Central memory CD8-positive, alpha-beta T cell (primary cell): ENCODE measurements around the gene PTCRA.
A peak's percentile ranks its signal among the peaks of the same experiment; 100 is the strongest.

Experiments used
- ATAC-seq: fragments of 150-1000 bp; cut with Tn5 transposase; replicated peaks from 2 replicates; pipeline ENCODE4 v1.10.0; 2022; ENCODE audit warnings: mild to moderate bottlenecking, moderate FRiP score, moderate number of reproducible peaks; ENCODE audit not compliant: poor library complexity, severe bottlenecking; ENCODE audit errors: extremely low read depth
- DNase-seq, 2 donors: peaks; one replicate each; pipeline ENCODE4 v3.0.0; 2021; ENCODE audit warnings: low spot score in 2 of 2
- H3K27ac Mint-ChIP-seq: one replicate; pipeline ENCODE4 v1.8.0; 2022; ENCODE audit warnings: low read depth, mild to moderate bottlenecking, moderate library complexity, mixed read lengths
- H3K27me3 Mint-ChIP-seq: one replicate; pipeline ENCODE4 v1.8.0; 2022; ENCODE audit warnings: mixed read lengths
- H3K36me3 Mint-ChIP-seq: one replicate; pipeline ENCODE4 v1.8.0; 2022; ENCODE audit warnings: mild to moderate bottlenecking, moderate library complexity, mixed read lengths; ENCODE audit not compliant: insufficient read depth
- H3K4me1 Mint-ChIP-seq: one replicate; pipeline ENCODE4 v1.8.0; 2022; ENCODE audit warnings: mixed read lengths
- H3K4me3 Mint-ChIP-seq: one replicate; pipeline ENCODE4 v1.8.0; 2022; ENCODE audit warnings: mild to moderate bottlenecking, moderate library complexity, mixed read lengths
- H3K9me3 Mint-ChIP-seq: one replicate; pipeline ENCODE4 v1.8.0; 2022; ENCODE audit warnings: mixed read lengths

PTCRA gene

DNA sequence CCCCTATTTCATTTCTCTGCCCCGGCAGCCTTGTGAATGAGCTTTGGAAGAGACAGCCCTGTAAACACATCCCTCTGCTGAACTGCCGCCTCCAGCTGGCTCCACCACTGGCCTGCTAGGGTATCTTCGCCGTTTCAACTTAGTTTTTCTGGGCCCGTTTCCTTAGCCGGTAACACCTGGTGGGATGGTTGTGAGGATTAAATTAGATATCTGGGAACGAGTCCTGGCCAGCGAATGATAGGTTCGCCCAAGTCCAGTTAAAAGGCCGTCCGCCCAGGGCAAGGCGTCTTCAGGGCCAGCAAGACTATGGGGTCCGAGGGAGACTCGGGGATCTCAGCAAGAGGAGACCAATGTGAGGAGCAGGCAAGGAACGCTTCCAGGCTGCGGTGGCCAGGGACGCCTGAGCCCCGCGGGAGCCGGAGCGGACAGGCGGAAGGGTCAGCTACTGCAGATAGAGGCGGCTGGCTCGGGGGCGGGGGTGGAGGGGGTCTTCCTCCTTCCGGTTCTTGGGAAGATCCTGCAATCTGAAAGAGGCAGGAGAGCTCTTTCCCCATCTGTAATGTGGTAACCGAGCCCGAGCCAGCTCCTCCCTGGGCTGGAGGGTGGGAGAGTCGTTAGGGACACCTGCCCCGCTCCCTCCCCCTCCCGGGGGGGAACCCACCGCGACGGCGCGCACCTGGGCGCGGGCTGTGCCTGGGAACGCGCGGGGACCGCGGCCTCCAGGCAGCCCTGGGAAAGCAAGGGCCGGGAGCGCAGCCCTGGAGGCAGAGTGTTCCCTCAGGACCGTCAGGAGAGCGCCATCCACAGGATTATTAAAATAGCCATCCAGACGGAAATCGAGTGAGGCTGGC lies 4.5 kb upstream of the PTCRA start:
- Mint-ChIP-seq H3K4me3 (peak overlapping the region; percentile 36), H3K9me3 (no peaks in the 10 kb centered on the region), H3K27me3 (peaks cover 8% of the 10 kb centered on the region), H3K36me3 (peaks cover 2% of the 10 kb centered on the region), H3K27ac (no peak overlapping the region), H3K4me1 (no peaks in the 10 kb centered on the region)
- ATAC-seq (peak; percentile 19), DNase-seq (no peak)

DNA sequence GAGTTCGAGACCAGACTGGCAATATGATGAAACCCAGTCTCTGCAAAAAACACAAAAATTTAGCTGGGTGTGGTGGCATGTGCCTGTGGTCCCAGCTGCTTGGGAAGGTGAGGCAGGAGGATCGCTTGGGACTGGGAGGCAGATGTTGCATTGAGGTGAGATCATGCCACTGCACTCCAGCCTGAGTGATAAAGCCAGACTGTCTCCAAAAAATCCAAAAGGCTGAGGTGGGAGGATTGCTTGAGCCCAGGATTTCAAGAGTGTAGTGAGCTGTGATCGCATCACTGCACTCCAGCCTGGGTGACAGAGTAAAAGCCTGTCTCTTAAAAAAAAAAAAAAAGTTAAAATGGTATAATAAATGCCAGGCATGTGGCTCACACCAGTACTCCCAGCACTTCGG lies 1.3 kb upstream of the PTCRA start:
- DNase-seq = no peak
- ATAC-seq = no peak
- Mint-ChIP-seq H3K9me3 (no peaks in the 10 kb centered on the region), H3K4me3 (no peak overlapping the region), H3K36me3 (peaks cover 2% of the 10 kb centered on the region), H3K27ac (no peak overlapping the region), H3K4me1 (no peaks in the 10 kb centered on the region), H3K27me3 (peaks cover 8% of the 10 kb centered on the region)

DNA sequence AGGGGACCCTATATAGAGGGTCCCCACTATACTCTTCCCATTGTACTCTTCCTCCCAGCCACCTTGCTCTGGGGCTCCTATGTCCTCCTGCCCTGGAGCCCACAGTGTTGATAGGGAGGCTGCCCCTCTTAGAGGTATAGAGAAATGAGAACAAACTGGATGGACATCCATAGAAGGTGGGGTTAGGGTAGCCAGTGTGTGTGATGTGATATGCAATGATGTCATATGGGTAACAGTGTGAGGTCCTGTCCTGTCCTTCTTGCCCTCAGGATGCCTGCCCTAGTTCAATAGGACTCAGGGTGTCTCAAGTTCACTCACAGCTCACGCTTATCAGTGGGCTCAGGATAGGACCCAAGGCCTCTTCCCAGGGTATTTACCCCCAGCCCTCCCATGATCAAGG lies 435 bp downstream of the PTCRA start:
- DNase-seq (no peak), ATAC-seq (no peak)
- Mint-ChIP-seq H3K4me3 (no peak overlapping the region), H3K36me3 (peaks cover 2% of the 10 kb centered on the region), H3K27me3 (peaks cover 3% of the 10 kb centered on the region), H3K27ac (no peak overlapping the region), H3K4me1 (no peaks in the 10 kb centered on the region), H3K9me3 (no peaks in the 10 kb centered on the region)

DNA sequence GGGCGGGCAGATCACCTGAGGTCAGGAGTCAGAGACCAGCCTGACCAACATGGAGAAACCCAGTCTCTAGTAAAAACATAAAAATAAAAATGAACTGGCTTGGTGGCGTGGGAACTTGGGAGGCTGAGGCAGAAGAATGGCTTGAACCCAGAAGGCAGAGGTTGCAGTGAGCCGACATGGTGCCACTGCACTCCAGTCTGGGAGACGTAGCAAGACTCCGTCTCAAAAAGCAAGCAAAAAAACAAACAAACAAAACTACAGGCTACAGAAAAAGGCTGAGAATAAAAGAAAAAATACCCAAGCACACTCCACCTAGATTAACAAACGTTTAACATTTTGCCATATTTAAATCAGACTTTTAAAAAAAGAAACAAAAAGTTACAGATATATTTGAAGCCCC lies 5.9 kb downstream of the PTCRA start:
- no peak for ATAC-seq
- Mint-ChIP-seq H3K36me3 (no peaks in the 10 kb centered on the region), H3K27me3 (no peaks in the 10 kb centered on the region), H3K4me1 (no peaks in the 10 kb centered on the region), H3K27ac (no peak overlapping the region), H3K4me3 (no peak overlapping the region), H3K9me3 (no peaks in the 10 kb centered on the region)
- DNase-seq = no peak

DNA sequence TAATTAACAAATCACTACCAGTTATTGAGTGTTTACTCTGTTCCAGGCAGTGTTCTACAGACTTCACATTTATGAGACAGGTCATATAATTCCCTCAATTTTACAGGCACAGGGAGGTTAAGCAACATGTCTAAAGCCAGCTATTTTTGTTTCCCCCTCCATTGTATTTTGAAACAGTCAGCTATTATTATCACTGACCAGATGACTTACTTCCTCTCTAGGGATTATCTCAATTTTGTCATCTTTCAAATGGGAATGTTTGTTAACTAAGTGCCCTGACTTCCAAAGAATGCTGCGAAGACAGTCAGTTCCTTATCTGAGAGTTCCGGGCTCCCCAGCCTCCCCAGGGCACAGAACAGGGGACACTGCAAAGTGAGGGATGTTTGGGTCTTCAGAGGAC lies 7.8 kb downstream of the PTCRA start:
- no peak overlapping the region for H3K27ac Mint-ChIP-seq
- ATAC-seq = no peak
- no peaks in the 10 kb centered on the region for H3K36me3 Mint-ChIP-seq
- H3K4me1 Mint-ChIP-seq = peaks cover 6% of the 10 kb centered on the region
- no peak overlapping the region for H3K4me3 Mint-ChIP-seq
- no peak for DNase-seq
- no peaks in the 10 kb centered on the region for H3K27me3 Mint-ChIP-seq
- no peaks in the 10 kb centered on the region for H3K9me3 Mint-ChIP-seq

DNA sequence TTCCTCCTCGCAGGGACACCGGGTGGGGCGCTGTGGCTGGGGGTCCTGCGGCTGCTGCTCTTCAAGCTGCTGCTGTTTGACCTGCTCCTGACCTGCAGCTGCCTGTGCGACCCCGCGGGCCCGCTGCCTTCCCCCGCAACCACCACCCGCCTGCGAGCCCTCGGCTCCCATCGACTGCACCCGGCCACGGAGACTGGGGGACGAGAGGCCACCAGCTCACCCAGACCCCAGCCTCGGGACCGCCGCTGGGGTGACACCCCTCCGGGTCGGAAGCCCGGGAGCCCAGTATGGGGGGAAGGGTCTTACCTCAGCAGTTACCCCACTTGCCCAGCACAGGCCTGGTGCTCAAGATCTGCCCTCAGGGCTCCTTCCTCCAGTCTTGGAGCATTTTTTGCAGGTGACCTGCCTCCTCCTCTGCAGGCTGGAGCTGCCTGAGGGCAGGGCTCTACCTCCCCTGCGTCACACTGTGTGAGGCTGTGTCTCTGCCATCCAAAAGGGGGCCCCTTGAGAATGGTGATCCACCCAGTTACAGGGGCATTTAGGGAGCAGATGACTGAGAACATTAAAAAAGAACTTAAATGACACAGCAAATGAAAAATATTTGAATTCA lies 9.5 kb downstream of the PTCRA start:
- DNase-seq = no peak
- H3K4me3 Mint-ChIP-seq = no peak overlapping the region
- H3K36me3 Mint-ChIP-seq = peaks cover 15% of the 10 kb centered on the region
- H3K4me1 Mint-ChIP-seq = peaks cover 15% of the 10 kb centered on the region
- H3K27ac Mint-ChIP-seq = no peak overlapping the region
- no peaks in the 10 kb centered on the region for H3K27me3 Mint-ChIP-seq
- no peaks in the 10 kb centered on the region for H3K9me3 Mint-ChIP-seq
- ATAC-seq = no peak

DNA sequence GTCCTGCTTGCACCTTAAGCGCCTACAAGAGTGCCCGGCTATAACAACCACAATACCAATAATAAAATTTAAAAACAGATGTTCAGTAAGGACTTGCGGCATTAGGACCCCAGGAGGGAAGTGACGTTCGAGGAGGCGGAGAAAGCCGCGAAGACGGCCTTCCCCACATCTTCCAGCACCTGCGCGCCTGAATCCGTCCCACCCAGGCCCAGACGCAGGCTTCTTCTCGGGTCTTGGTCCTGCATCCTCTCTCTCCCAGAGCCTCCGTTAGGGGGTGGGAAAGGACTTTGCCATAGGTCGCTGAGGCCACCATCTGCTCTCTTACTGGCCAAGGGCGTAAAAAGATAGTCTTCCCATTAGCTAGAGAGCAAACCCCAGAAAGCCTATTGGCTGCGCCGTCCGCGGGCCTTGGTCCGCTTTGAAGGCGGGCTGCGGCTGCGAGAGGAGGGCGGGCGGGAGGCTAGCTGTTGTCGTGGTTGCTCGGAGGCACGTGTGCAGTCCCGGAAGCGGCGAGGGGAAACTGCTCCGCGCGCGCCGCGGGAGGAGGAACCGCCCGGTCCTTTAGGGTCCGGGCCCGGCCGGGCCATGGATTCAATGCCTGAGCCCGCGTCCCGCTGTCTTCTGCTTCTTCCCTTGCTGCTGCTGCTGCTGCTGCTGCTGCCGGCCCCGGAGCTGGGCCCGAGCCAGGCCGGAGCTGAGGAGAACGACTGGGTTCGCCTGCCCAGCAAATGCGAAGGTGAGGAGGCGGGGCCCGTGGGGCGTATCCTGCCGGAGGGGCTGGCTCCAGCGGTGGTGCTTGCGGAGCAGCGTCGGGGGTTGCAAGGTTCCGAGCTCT lies 13.3 kb downstream of the PTCRA start, which contains the start of gene CNPY3:
CNPY3 (plus strand) TSS at position 495 of the 835 bp plus-strand sequence; CDS start at position 586, 91 bp downstream.
- DNase-seq = peak; percentile 83 to 92
- H3K4me3 Mint-ChIP-seq = peak within 1 kb of the TSS; percentile 97

DNA sequence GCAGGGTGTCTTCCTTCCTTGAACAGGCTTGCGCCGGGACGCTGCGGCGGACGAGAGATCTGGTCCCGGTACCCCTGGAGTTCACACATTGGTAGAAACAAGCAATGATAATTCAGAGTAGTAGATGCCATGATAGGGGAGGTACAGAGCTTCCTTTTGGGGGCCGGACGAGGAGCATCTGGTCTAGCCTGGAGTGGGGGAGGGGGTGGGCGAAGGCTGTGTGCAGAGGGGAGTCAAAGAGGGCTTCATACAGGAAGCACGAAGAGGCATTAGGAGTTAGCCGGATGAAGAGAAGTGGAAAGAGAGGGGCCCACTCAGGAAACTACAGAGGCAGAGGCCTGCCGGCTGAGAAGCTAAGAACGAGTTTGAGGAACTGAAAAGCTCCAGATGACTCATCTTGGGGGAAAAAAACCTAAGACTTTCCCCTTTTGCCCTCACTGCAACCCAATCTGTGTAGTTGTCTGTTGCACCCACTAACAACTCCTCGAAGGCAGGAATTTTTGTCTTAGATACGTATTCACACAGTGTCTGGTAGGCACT lies 14.0 kb downstream of the PTCRA start:
- DNase-seq (peak in 1 of 2 donors; percentile 45), ATAC-seq (peak; percentile 24)
- no peaks in the 10 kb centered on the region for H3K9me3 Mint-ChIP-seq
- H3K4me3 Mint-ChIP-seq = peak overlapping the region; percentile 97
- H3K27me3 Mint-ChIP-seq = no peaks in the 10 kb centered on the region
- peak overlapping the region; percentile 99 for H3K27ac Mint-ChIP-seq
- peaks cover 33% of the 10 kb centered on the region for H3K36me3 Mint-ChIP-seq
- peaks cover 52% of the 10 kb centered on the region for H3K4me1 Mint-ChIP-seq

More for the DNA sequence above, 13.3 kb downstream of the PTCRA start, which contains the start of gene CNPY3:
- peak; percentile 86 for ATAC-seq
- Mint-ChIP-seq H3K9me3 (no peaks in the 10 kb centered on the region), H3K27ac (peak within 1 kb of the TSS; percentile 99), H3K4me1 (peaks cover 51% of the 10 kb centered on the region), H3K27me3 (no peaks in the 10 kb centered on the region), H3K36me3 (peaks cover 29% of the 10 kb centered on the region)

DNA sequence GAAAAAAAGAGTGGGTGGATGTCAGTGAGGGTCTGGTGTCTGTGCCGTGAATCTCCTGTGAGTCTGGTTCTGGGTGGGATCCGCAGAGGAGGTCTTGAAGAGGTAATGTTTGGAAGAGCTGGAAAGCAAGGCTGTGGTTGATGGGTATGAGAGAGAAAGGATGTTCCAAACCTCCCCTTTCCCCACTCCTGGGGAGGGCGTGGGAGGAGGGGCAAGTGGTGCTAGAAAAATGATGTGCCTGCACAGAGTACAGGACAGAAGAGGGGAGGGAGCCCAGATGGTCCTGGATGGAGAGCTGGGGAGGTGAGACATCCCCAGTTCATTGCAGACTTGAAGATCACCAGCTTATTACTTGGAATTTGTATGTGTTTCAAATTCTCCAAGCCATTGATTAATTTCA lies 16.6 kb downstream of the PTCRA start:
- peak overlapping the region; percentile 97 for H3K4me3 Mint-ChIP-seq
- H3K9me3 Mint-ChIP-seq = no peaks in the 10 kb centered on the region
- H3K4me1 Mint-ChIP-seq = peaks cover 61% of the 10 kb centered on the region
- ATAC-seq (no peak), DNase-seq (no peak)
- no peaks in the 10 kb centered on the region for H3K27me3 Mint-ChIP-seq
- peaks cover 55% of the 10 kb centered on the region for H3K36me3 Mint-ChIP-seq
- peak overlapping the region; percentile 99 for H3K27ac Mint-ChIP-seq

DNA sequence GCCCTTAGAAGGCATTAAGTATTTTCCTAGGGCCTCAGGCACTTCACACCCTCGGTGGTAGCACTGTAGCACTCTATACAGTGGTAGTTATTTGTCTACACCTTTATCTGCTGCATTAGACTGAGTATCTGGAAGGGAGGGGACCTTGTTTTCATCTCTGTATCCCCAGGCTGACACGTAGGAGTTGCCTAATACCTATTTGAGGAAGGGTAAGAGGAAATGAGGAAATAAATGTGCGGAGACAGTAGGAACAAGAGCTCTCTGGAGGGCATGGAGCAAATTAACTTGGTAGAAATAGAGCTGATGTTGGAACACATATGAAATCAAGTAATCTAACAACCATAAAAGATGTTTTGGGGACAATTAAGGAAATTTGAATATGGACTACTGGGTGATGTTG lies 17.4 kb downstream of the PTCRA start:
- peaks cover 59% of the 10 kb centered on the region for H3K36me3 Mint-ChIP-seq
- peak overlapping the region; percentile 29 for H3K4me3 Mint-ChIP-seq
- DNase-seq (no peak), ATAC-seq (no peak)
- H3K4me1 Mint-ChIP-seq = peaks cover 65% of the 10 kb centered on the region
- no peaks in the 10 kb centered on the region for H3K9me3 Mint-ChIP-seq
- no peaks in the 10 kb centered on the region for H3K27me3 Mint-ChIP-seq
- H3K27ac Mint-ChIP-seq = peak overlapping the region; percentile 99

DNA sequence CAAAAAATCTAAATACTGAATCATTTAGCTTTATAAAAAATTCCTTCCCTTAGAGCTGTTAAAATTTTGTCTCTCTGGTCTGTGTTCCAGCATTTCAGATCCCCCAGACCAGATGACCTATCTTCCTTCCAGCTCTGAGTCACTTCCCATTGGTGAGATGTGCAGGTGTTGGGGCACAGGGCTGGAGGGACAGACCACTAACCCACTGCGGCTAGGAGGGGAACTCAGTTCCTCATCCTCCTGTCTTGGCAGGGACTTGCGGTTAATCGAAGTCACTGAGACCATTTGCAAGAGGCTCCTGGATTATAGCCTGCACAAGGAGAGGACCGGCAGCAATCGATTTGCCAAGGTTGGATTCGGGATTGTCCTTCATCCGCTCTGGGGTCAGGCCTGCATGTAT lies 19.5 kb downstream of the PTCRA start:
- H3K4me1 Mint-ChIP-seq = peaks cover 59% of the 10 kb centered on the region
- peaks cover 52% of the 10 kb centered on the region for H3K36me3 Mint-ChIP-seq
- no peaks in the 10 kb centered on the region for H3K9me3 Mint-ChIP-seq
- ATAC-seq (no peak), DNase-seq (no peak)
- no peak overlapping the region for H3K27ac Mint-ChIP-seq
- no peak overlapping the region for H3K4me3 Mint-ChIP-seq
- H3K27me3 Mint-ChIP-seq = no peaks in the 10 kb centered on the region

DNA sequence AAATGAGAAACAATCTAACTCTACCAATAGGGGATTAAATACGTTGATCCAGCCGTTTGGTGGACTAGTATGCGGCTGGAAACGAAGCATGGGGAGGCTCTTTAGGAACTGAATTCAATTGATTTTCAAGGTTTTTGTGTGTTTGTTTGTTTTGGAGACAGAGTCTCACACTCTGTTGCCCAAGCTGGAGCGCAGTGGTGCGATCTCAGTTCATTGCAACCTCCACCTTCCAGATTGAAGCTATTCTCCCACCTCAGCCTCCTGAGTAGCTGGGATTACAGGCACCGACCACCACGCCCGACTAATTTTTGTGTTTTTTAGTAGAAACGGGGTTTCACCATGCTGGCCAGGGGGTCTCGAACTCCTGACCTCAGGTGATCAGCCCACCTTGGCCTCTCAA lies 20.5 kb downstream of the PTCRA start:
- no peak for DNase-seq
- Mint-ChIP-seq H3K27ac (no peak overlapping the region), H3K27me3 (no peaks in the 10 kb centered on the region), H3K4me3 (no peak overlapping the region), H3K4me1 (peaks cover 49% of the 10 kb centered on the region), H3K9me3 (no peaks in the 10 kb centered on the region), H3K36me3 (peaks cover 50% of the 10 kb centered on the region)
- no peak for ATAC-seq
